ENCODE measurements around the gene DIO2. TPM values are rescaled to one million over a fixed set of nuclear protein-coding genes. Genes with fewer than 3 reads are reported as not detected.

The DIO2 gene
- total and polyA plus RNA-seq, 9 donors = 0.08 to 2.6 (median 0.51) TPM; not detected in 1

GRCh38 chr14:80208461-80208860 is 2.8 kb downstream of the DIO2 start:
- Histone ChIP-seq H3K4me1 (ENCODE audit: insufficient read depth) (no peaks in the 10 kb centered on the region), H3K4me3 (no peak overlapping the region), H3K36me3 (no peaks in the 10 kb centered on the region), H3K27me3 (no peaks in the 10 kb centered on the region), H3K9me3 (no peaks in the 10 kb centered on the region), H3K27ac (no peak overlapping the region)
- 56 to 75% (median 58%) methylated on average over 1 of the region's 1 CpG for WGBS, 3 donors
- intact Hi-C loops (cut with DNase I) = no loop called here
- TF ChIP-seq EP300 (IDR thresholded peaks at IDR 0.05) (no peak), POLR2A (IDR thresholded peaks at IDR 0.05) (no peak)
- TF ChIP-seq, protein P1, sequence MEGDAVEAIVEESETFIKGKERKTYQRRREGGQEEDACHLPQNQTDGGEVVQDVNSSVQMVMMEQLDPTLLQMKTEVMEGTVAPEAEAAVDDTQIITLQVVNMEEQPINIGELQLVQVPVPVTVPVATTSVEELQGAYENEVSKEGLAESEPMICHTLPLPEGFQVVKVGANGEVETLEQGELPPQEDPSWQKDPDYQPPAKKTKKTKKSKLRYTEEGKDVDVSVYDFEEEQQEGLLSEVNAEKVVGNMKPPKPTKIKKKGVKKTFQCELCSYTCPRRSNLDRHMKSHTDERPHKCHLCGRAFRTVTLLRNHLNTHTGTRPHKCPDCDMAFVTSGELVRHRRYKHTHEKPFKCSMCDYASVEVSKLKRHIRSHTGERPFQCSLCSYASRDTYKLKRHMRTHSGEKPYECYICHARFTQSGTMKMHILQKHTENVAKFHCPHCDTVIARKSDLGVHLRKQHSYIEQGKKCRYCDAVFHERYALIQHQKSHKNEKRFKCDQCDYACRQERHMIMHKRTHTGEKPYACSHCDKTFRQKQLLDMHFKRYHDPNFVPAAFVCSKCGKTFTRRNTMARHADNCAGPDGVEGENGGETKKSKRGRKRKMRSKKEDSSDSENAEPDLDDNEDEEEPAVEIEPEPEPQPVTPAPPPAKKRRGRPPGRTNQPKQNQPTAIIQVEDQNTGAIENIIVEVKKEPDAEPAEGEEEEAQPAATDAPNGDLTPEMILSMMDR (IDR thresholded peaks at IDR 0.05) = no peak
- no peak for DNase-seq

DNA sequence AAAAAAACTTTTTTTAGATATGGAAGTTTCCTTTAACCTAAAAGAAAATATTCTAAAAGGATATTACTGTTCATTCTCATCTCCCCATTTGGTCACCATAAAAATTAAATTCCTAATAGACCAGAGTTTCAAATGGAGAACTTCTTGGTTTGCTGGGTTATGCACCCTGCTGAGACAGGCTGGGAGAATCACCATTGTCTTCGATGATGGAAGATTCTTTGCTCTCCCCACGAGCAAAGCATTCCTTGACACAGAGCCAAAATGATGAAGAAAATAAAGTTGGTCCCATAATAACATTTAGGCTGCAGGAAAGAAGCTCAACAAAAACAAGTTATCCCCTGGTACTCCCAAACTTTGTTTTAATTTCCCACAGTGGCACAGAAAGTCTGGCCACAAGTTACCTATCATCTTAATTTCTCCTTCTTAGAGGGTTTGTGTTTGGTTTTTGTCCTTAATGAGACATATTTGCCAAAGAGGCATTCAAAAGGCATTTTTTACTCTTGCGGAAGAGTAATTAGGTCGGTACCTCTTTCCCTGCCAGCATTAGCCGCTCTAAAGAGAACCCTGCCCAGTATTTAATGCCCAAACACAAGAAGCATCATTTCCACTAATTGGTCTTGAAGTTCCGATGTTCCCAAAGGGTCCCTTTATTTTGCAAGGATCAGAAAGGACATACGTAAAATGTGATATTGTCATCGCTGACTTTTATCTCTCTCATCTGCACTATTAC is 4.8 kb downstream of the DIO2 start:
- Histone ChIP-seq H3K27ac (no peak overlapping the region), H3K36me3 (no peaks in the 10 kb centered on the region), H3K27me3 (no peaks in the 10 kb centered on the region), H3K9me3 (no peaks in the 10 kb centered on the region), H3K4me1 (ENCODE audit: insufficient read depth) (no peaks in the 10 kb centered on the region), H3K4me3 (no peak overlapping the region)
- 73 to 79% (median 78%) methylated on average over 8 of the region's 8 CpGs for WGBS, 3 donors
- DNase-seq = no peak
- TF ChIP-seq POLR2A (IDR thresholded peaks at IDR 0.05) = no peak
- TF ChIP-seq, protein P1 (IDR thresholded peaks at IDR 0.05) = no peak
- no peak for TF ChIP-seq EP300 (IDR thresholded peaks at IDR 0.05)
- intact Hi-C loops (cut with DNase I) = no loop called here

DNA sequence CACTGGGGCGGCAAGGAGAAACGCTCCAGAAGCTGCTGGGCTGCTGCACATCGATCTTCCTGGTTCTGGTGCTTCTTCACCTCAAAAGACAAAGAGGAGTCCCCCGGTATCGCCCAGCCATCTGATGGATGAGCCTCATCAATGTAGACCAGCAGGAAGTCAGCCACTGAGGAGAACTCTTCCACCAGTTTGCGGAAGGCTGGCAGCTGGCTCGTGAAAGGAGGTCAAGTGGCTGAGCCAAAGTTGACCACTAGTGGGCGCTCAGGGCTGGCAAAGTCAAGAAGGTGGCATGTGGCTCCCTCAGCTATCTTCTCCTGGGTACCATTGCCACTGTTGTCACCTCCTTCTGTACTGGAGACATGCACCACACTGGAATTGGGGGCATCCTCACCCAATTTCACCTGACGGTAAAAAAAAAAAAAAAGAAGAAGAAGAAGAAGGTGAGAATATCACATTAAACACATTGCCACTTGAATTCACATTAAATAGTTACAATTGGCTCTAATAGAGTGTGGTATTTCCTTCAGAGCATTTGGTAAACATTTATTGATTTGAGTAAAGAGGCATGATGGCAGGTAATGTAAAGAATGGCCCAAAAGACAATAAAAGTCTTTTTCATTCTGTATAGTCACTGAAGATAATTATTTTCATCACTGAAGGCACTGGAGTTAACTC is 8.3 kb downstream of the DIO2 start:
- Histone ChIP-seq H3K4me3 (no peak overlapping the region), H3K27ac (no peak overlapping the region), H3K4me1 (ENCODE audit: insufficient read depth) (no peaks in the 10 kb centered on the region), H3K27me3 (no peaks in the 10 kb centered on the region), H3K36me3 (no peaks in the 10 kb centered on the region), H3K9me3 (no peaks in the 10 kb centered on the region)
- no peak for TF ChIP-seq EP300 (IDR thresholded peaks at IDR 0.05)
- TF ChIP-seq POLR2A (IDR thresholded peaks at IDR 0.05) = no peak
- TF ChIP-seq, protein P1 (IDR thresholded peaks at IDR 0.05) = no peak
- DNase-seq = no peak
- WGBS, 3 donors = 78 to 81% (median 79%) methylated on average over 9 of the region's 9 CpGs
- intact Hi-C loops (cut with DNase I) = no loop called here

DNA sequence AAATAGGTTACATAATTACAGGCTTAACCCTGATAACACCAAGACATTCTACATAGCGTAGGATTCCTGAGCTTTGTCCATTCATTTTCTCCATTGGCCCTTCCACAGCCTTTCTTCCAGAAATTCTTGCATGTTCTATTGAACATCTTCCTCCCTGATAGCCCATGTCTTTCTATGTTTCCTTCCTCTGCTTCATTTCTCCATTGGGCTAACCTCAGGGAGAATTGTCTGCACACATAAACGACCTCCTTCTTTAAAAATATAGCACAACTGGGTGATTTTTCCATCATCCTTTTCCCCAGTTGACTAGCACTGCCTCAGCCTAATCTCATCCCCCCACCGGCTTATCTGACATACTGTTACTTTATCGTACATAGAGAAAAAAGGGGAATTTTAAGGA is 11.2 kb downstream of the DIO2 start:
- TF ChIP-seq EP300 (IDR thresholded peaks at IDR 0.05) (no peak), POLR2A (IDR thresholded peaks at IDR 0.05) (no peak)
- TF ChIP-seq, protein P1 (IDR thresholded peaks at IDR 0.05) = no peak
- no peak overlapping the region for H3K4me3 ChIP-seq
- no peak for DNase-seq

More for the DNA sequence above, 11.2 kb downstream of the DIO2 start:
- WGBS, 3 donors = 65 to 77% (median 67%) methylated on average over 4 of the region's 4 CpGs
- Histone ChIP-seq H3K36me3 (no peaks in the 10 kb centered on the region), H3K4me1 (ENCODE audit: insufficient read depth) (no peaks in the 10 kb centered on the region), H3K27ac (no peak overlapping the region), H3K27me3 (no peaks in the 10 kb centered on the region), H3K9me3 (no peaks in the 10 kb centered on the region)
- intact Hi-C loops (cut with DNase I) = no loop called here
